Posterior vena cava (tissue), 2 donors: ENCODE measurements around the gene OR2B2. TPM values are rescaled to one million over a fixed set of nuclear protein-coding genes. Genes with fewer than 3 reads are reported as not detected.

Source experiments
- DNase-seq: peaks from one replicate; pipeline ENCODE4 v3.0.0-alpha.2; 2020; ENCODE audit warnings: low spot score
- intact Hi-C, 2 donors: fragments of 100-400 bp; cut with DNase I; formaldehyde crosslinking; loops; one replicate each; pipeline versions ENCODE4 v1.14.1 to v1.14.2; 2022 to 2023
- total RNA-seq, 2 donors: library from RNA; stranded (reverse); fragmentation: NEBNext Ultra II Directional; extraction: Animal tissue kit (Norgen Biotek cat#: 25700); gene quantifications; one replicate each; pipeline ENCODE4 v1.2.1, GENCODE V29; 2021
- donor health status: DM: yes; HTN: yes; CAD: no.
- donor health status: DM: yes; HTN: yes; CAD: no.

OR2B2 gene
- total RNA-seq, 2 donors from 2014 or later, result not detected

- intact Hi-C loops, result no loop called here
- no peak for DNase-seq
Observed at GRCh38 chr6:27872642-27873020, 39.6 kb downstream of the OR2B2 start.

- intact Hi-C loops, result no loop called here
- no peak for DNase-seq
Observed at GRCh38 chr6:27871924-27872638, 40.1 kb downstream of the OR2B2 start.

- intact Hi-C loops, result no loop called here
- DNase-seq, result no peak
Observed at GRCh38 chr6:27870291-27870870, 41.8 kb downstream of the OR2B2 start.

GRCh38 chr6:27868311-27868710, 43.9 kb downstream of the OR2B2 start:
- intact Hi-C loops, result no loop called here

GRCh38 chr6:27867945-27868300, 44.3 kb downstream of the OR2B2 start:
- intact Hi-C loops, result no loop called here
- DNase-seq, result no peak

More at GRCh38 chr6:27868311-27868710, 43.9 kb downstream of the OR2B2 start:
- DNase-seq, result no peak

- DNase-seq, result peak; percentile 88
- intact Hi-C loops, result no loop called here
Observed at GRCh38 chr6:27867051-27867944, 44.9 kb downstream of the OR2B2 start.

- intact Hi-C loops, result no loop called here
- DNase-seq, result no peak
Observed at GRCh38 chr6:27866357-27867050, 45.7 kb downstream of the OR2B2 start.

GRCh38 chr6:27865850-27866356, 46.3 kb downstream of the OR2B2 start:
- no peak for DNase-seq
- intact Hi-C loops, result no loop called here

- peak; percentile 85 for DNase-seq
- intact Hi-C loops, result no loop called here
Observed at GRCh38 chr6:27864906-27865849, 47.0 kb downstream of the OR2B2 start.

GRCh38 chr6:27863962-27864905, 48.0 kb downstream of the OR2B2 start:
- no peak for DNase-seq
- intact Hi-C loops, result no loop called here

GRCh38 chr6:27862396-27863066, 49.7 kb downstream of the OR2B2 start:
- DNase-seq, result no peak
- intact Hi-C loops, result no loop called here

- intact Hi-C loops, result no loop called here
- DNase-seq, result no peak
Observed at GRCh38 chr6:27861861-27862260, 50.3 kb downstream of the OR2B2 start.

GRCh38 chr6:27861276-27861840, 50.8 kb downstream of the OR2B2 start:
- DNase-seq, result no peak
- intact Hi-C loops, result no loop called here
